GM19025 (cell line): ENCODE data around the gene ETV7.

Experiments used
- ATAC-seq: cut with Tn5 transposase; IDR thresholded peaks from one replicate; pipeline ENCODE4 v1.9.1; 2021; ENCODE audit warnings: mild to moderate bottlenecking, low read depth, moderate library complexity; ENCODE audit not compliant: unreplicated experiment

Gene ETV7

GRCh38 chr6:36327919-36328236 is 59.6 kb downstream of the ETV7 start:
- no peak for ATAC-seq

DNA sequence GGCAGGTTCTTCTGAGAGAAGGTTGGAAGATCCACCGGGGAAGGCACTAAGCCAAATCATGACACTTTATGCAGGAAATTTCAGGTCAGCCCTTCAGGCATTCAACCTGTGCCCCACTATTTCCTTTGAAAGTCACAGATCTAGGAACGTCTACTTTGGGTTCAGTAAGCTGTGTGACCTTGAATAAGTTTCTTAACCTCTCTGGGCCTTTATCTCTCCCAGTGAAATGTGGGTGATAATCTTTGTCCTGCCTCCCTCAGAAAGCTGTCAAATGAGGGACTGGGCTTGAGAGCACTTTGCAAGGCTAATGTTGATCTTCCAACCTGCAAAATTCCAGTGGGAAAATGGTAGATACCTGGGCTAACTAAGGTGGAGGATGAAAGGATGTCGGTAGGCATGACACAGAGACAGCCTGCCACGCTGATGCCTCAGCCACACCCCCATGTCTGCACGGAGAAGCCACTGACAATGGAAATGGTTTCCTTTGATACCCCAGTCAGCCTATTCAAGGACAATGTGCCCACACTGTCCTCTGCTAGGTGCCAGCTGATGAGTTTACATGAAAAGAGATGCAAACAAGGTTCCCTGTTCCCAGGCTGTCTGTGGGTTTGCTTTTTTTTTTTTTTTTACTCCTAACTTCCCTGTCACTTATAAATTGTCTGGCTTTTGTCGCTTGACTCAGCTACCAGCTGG is 60.1 kb downstream of the ETV7 start:
- ATAC-seq = no peak

- no peak for ATAC-seq
Observed at GRCh38 chr6:36326356-36326995, 61.0 kb downstream of the ETV7 start.

GRCh38 chr6:36324715-36325114 is 62.8 kb downstream of the ETV7 start:
- ATAC-seq = no peak

GRCh38 chr6:36324191-36324590 is 63.3 kb downstream of the ETV7 start:
- no peak for ATAC-seq

- ATAC-seq = no peak
Observed at GRCh38 chr6:36323062-36323461, 64.4 kb downstream of the ETV7 start.

GRCh38 chr6:36322591-36322990 is 64.9 kb downstream of the ETV7 start:
- ATAC-seq = no peak

- no peak for ATAC-seq
Observed at GRCh38 chr6:36320475-36320874, 67.0 kb downstream of the ETV7 start.

- ATAC-seq = no peak
Observed at GRCh38 chr6:36319821-36320220, 67.6 kb downstream of the ETV7 start.

DNA sequence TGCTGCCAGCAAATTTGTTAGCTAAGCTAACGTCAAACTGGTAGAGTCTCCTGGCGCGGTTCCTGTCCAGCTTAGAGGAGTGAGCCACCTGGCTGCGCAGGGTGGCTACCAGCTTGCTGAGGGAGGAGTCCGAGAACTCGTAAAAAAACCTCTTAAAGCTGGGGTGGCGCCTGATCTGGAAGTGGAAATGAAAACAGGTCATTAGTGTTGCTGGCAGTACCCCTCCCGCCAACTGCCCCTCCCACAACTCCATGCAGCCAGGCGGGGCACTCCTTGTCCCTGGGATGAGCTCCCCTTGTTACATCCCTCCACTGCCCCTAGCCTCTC is 68.1 kb downstream of the ETV7 start:
- ATAC-seq = no peak

DNA sequence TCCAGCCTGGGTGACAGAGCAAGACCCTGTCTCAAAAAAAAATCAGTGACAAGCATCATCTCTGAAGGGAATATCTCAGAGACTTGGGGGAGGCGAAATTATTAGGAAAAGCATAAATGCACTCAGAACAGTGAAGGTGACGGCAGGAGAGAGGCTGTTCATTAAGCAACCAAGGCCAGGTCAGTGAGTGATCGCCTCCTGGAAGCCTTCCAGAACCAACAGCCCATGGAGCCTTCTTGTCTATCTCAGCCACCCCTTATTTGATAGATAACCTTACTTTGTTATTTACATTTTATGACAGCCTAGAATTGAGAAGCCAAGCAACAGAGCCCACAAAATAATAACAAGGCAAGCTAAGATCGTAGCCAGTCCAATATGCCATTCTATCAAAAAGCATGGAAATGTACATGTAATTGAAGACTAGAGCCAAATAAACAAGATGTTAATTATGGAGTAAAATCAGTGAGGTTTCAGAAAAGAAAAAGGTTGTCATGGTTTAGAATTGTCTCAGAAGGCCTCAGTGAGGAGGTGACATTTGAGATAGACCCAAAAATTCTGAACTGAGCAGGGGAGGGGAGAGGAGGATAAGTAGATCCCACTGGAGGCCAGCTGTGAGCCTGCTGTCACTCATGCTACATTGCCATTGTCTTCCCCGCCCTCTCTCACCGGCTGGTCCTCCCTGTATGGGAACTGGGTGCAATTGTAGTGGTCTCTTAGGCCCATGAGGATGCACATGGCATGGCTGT is 68.6 kb downstream of the ETV7 start:
- no peak for ATAC-seq

DNA sequence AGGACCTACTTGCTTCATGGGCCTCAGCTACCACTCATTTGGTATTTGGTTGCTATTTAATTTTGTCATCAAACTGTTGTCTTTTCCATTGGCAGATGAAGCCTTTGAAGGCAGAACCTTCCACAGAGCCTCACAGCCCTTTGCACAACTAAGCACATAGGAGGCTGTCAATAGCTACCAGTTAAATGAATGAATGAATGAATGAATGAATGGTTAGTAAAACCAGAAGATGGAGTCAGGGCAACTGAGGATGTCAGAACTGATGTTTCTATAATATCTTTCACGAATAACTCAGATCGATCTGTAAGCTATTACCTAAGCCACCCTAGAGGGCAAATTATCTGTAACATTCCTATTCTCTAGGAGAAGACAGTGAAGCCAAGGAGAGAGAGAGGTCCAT is 69.8 kb downstream of the ETV7 start:
- ATAC-seq = no peak
